Stimulated activated CD4-positive, alpha-beta T cell treated with anti-CD3 and anti-CD28 coated beads, Interleukin-12 subunit alpha, Interleukin-12 subunit beta, amount 100 ng/mL, for 48 hours (primary cell): ENCODE data around the gene MRI1.
"Not testable (repeated sequence)": the region's sequence is repeated elsewhere in the genome, so short reads cannot be mapped to it uniquely, and the experiment has no call there.

Experiments used
- DNase-seq, 3 donors: peaks; one replicate each; pipeline ENCODE4 v3.0.0-alpha.2; 2020; ENCODE audit warnings: low read depth in 2 of 3, low spot score in 1 of 3

Gene MRI1

GRCh38 chr19:13758795-13759194, 5.5 kb upstream of the MRI1 start:
- no peak for DNase-seq

- no peak for DNase-seq
Observed at GRCh38 chr19:13761423-13761822, 2.9 kb upstream of the MRI1 start.

DNA sequence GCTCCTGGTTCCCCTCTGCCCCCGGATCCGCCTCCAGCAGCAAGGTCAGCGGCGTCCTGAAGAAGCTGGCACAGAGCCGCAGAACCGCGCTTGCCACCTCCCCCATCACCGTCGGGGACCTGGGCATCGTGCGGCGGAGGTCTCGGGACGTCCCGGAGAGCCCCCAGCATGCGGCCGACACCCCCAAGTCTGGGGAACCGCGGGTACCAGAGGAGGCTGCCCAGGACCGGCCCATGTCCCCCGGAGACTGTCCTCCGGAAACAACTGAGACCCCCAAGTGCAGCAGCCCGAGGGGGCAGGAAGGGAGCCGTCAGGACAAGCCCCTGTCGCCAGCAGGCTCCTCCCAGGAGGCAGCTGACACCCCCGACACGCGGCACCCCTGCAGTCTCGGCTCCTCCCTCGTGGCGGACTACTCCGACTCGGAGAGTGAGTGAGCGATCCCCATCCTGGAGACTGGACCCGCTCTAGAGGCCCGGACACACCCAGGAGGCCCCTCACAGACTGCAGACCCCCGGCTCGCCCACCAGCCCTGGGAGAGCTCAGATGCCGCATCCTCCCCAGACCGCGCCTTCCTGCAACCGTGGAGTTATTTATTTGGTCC, 1.6 kb upstream of the MRI1 start:
- no peak for DNase-seq

DNA sequence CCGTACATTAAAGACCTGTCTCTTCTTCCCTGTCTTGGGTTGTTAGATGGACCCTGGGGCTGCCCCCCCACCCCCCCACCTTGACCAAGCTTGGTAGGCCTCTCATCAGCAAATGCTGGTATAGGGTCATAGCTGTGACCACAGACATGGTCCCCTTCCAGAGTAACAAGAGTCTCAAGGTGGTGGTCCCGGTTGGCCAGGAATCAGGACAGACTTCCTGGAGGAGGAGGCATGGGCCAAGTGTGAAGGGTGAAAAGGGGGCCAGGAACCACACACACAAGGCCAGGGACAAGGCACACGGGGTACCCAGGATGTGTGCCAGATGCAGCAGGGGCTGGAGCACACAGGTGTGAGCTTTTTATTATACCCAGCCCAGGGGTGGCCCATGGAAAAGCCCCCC, 1.1 kb upstream of the MRI1 start:
- no peak for DNase-seq

- peak in 1 of 3 donors; percentile 35 for DNase-seq
Observed at GRCh38 chr19:13764821-13765394, 586 bp downstream of the MRI1 start.

- no peak for DNase-seq
Observed at GRCh38 chr19:13765395-13766094, 1.2 kb downstream of the MRI1 start.

- DNase-seq = no peak
Observed at GRCh38 chr19:13766095-13766481, 1.8 kb downstream of the MRI1 start.

- DNase-seq = no peak
Observed at GRCh38 chr19:13768510-13768909, 4.2 kb downstream of the MRI1 start.

DNA sequence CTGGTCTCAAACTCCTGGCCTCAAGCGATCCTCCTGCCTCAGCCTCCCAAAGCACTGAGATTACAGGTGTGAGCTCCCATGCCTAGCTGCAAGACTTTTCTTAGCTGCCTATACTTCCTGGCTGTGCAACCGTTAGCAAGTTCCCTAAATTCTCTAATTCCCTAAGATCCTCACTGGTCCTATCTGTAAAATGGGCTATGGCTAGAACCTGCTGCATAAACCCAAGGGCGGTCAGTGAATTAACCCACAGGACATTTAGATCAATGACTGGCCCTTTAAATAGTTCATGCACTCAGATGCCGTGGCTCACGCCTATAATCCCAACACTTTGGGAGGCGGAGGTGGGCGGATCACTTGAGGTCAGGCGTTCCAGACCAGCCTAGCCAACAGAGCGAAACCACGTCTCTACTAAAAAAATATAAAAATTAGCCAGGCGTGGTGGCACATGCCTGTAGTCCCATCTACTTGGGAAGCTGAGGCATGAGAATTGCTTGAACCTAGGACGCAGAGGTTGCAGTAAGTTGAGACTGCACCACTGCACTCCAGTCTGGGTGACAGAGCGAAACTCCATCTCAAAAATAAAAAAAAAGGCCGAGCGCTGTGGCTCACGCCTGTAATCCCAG, 5.8 kb downstream of the MRI1 start:
- no peak for DNase-seq

DNA sequence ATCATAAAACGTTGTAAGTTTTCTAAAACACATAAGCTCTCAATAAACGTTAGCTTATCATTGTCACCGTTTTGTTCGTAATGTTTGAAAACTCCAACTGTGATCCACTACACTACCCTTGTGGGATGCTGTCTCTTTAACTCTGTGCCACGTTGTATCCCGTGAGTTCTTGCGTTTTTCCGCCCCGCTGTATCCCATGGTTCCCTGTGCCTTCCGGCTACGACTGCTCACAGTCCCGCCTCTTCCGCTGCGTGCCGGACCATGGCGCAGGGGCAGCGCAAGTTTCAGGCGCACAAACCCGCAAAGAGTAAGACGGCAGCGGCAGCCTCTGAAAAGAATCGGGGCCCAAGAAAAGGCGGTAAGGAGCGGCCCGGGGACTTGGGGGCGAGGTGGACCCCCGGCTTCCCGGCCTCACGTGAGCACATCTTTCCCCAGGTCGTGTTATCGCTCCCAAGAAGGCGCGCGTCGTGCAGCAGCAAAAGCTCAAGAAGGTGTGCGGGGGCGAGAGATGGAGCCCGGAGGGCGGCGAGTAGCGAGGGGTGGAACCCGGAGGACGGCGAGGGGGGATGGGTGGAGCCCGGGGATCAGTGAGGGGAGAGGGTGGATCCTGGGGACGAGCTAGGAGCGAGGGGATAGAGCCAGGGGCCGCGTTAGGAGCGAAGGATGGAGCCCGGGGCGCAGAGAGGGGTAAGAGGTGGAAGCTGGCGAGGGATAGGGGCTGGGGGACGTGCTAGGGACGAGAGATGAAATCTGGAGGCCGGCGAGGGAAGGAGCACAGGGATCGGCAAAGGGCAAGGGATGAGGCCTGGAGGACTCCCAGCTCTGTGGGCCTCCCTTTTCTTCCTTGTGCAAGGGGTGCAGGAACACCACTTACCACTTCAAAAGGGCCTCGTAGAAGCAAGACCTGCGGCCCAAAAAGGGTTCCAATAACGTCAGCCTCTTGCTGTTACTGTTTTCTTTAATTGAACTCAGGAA, 10.2 kb downstream of the MRI1 start, which contains the start of gene C19orf53:
C19orf53 (plus strand) TSS at position 240 of the 975 bp plus-strand sequence; CDS start at position 262, 22 bp downstream.
- DNase-seq = peak; percentile 75 to 85 (median 76)

DNA sequence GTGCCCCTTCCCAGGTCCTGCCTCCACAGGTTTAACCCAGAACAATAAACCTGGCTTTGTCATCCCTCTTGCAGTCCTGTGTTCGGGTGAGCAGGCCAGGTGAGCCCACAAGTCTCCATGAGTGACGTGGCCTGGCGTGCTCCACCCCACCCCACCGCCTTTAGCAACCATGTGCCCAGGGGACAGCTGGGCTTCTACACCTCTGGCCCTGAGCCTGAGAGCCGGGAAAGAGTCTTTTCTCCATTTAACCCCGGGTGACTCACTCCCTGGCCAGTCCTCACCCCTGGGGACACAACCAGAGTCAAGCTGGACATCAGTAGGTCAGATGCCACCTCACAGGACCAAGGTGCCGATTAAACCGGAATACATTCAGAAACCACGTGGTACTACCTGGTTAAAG, 14.1 kb downstream of the MRI1 start:
- DNase-seq = no peak

GRCh38 chr19:13778847-13779246, 14.5 kb downstream of the MRI1 start:
- DNase-seq = no peak

- not testable (repeated sequence) for DNase-seq
Observed at GRCh38 chr19:13779794-13780193, 15.5 kb downstream of the MRI1 start.

- DNase-seq = no peak
Observed at GRCh38 chr19:13781547-13781946, 17.2 kb downstream of the MRI1 start.

DNA sequence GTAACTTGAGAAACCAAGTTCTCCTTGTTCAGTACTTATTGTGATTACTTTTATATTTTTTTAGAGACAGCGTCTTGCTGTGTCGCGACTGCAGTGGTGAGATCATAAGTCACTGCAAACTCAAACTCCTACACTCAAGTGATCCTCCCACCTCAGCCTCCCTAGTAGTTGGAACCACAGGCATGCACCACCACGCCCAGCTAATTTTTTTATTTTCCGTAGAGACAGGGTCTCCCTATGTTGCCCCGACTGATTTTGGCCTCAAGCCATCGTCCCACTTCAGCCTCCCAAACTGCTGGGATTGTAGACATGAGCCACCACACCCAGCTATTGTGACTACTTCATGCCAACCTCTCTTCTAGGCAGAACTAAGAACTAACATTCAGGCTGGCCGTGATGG, 18.2 kb downstream of the MRI1 start:
- no peak for DNase-seq

- no peak for DNase-seq
Observed at GRCh38 chr19:13783565-13784500, 19.5 kb downstream of the MRI1 start.

DNA sequence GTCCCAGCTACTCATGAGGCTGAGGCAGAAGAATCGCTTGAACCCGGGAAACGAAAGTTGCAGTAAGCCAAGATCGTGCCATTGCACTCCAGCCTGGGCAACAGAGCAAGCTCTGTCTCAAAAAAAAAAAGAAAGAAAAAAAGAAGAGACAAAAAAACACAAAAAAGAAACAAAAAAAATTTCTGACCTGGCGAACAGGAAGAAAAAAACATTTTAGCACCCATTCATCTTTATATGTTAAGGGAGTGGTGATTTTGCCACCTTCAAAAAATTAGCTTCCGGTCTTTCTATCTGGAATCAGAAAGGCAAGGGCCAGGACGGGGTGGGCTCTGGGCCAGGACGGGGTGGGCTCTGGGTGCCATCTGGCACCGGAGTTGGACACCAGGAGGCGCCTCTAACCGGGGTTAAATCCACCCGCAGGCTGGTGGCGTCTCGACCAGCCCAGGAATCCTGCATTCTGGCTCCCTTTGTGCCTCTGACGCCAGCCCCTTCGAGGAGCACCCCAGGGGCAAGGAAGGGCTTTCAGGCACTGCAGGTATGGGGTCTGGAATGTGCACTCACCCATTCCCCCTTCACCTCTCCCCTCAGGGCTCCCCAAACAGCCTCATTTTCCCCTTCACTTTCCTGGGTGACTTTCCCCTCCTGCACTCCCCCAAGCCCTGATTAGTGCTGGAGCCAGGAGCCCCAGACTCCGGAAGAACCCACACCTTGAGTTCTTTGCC, 20.6 kb downstream of the MRI1 start:
- peak; percentile 49 to 69 (median 65) for DNase-seq

DNA sequence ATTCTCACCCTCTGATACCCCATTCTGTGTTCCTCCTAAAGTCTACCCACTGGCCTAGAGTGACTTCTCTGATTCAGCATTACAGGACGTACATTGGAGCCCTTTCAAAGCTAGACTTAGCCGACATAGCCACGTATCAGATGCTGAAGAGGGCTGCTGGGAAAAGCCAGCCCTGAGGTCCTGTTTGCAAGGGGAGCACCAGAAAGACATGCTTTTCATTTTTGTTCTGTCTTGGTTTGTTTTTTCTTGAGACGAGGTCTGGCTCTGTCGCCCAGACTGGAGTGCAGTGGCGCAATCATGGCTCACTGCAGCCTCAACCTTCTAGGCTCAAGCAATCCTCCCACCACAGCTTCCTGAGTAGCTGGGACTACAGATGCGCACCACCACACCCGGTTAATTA, 24.7 kb downstream of the MRI1 start:
- no peak for DNase-seq

- no peak for DNase-seq
Observed at GRCh38 chr19:13790354-13790753, 26.0 kb downstream of the MRI1 start.
